ENCODE measurements around the gene NUBP2.

The NUBP2 gene

DNA sequence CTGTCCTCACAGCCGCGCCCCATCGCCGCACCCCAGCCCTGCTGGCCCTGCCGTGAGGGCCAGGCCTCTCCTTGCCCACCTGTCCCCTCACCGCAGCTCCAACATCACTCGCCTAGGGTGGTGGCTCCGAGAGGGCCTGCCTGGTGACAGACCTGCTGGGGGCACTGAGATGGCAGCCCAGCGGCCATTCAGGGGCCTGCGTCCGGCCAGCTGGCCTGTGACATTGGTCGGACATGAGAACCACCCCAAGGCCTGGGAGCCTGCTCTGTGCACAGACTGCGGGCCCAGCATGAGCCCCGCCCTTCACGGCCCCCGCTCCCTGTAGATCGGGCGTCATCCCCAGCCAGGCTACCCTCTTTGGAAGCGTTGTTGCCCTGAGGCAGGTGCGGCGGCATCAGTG is 23.2 kb upstream of the NUBP2 start:
- DNase-seq: no peak

DNA sequence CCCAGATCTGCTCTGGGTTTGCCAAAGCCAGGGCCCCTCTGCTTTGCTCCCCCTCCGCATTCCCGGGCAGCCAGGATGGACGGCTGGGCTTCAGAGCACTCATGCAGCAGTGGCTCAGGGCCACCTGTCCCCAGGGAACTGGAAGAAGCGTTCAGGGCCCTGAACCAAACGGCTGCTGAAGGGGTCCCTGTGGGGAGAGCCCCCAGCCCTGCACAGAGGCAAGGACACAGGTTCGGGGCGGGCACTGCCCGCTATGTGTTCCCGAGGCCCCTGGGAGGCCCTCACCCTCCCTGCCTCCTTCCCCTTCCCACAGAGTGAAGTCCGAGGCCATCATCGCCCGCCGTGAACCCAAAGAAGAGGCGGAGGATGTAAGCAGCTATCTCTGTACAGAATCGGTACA is 21.8 kb upstream of the NUBP2 start:
- no peak for DNase-seq

DNA sequence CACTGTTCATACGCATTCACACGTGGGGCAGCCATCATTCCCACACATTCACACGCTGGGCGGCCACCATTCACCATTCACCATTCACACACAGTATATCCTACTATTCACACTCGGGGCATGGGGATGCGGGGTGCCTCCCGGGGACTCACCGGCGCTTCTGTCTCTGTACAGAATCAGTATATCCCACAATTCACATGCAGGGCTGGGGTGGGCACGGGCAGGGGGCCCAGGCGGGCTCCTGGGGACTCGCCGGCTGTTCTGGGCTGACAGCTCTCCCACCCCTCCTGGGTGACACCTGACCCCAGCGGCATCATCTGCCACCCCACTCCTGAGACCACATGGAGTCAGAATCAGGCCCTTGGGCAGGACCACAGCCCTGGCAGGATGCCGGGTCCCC is 21.0 kb upstream of the NUBP2 start:
- DNase-seq: no peak

DNA sequence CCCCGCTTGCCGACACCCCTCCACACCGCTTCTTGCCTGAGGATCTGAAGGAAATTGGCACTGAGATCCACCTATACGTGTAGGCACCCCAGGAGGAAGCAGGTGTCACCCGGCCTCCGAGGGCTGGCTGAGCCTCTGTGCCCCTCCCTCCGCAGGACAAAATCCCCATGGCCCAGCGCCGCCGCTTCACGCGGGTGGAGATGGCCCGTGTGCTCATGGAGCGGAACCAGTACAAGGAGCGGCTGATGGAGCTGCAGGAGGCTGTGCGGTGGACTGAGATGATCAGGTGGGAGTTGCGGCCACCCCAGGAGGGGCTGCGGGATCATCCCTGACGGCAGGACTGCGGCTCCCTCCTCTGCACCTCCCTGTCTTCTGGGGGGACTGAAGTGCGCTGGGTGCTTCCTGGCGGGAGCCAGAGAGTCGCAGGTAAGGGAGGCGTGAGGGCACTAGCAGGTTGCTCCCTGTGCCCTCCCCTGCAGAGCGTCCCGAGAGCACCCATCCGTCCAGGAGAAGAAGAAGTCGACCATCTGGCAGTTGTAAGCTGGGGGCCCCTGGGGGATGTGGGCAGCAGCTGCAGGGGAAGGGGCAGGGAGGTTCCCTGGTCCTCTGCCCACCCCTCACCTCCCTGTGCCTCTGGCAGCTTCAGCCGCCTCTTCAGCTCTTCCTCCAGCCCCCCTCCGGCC is 20.4 kb upstream of the NUBP2 start:
- DNase-seq: no peak

DNA sequence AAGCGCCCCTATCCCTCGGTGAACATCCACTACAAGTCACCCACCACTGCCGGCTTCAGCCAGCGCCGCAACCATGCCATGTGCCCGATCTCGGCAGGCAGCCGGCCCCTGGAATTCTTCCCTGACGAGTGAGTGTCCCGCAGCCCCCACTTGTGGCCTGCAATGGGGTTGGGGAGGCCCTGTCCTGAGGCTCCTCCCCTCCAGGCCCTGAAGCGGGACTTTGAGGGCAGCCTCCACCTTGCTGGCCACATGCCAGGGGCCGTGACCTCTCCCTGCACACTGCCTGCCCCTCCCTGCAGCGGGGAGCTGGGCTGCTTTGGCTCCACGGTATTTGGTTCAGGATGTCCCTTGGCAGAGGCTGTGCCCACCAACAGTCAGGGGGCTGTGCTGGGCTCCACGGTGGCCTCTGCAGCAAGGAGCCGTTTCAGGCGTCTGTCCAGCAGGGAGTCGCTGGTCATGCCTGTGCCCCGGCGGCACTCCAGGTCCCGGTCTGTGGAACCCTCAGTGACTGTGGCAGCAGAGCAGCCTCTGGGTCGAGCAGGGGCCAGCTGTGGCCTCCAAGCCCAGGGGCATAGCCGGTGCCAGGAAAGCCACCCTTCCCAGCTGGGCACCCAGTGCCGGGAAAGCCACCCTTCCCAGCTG is 19.8 kb upstream of the NUBP2 start:
- DNase-seq: no peak

DNA sequence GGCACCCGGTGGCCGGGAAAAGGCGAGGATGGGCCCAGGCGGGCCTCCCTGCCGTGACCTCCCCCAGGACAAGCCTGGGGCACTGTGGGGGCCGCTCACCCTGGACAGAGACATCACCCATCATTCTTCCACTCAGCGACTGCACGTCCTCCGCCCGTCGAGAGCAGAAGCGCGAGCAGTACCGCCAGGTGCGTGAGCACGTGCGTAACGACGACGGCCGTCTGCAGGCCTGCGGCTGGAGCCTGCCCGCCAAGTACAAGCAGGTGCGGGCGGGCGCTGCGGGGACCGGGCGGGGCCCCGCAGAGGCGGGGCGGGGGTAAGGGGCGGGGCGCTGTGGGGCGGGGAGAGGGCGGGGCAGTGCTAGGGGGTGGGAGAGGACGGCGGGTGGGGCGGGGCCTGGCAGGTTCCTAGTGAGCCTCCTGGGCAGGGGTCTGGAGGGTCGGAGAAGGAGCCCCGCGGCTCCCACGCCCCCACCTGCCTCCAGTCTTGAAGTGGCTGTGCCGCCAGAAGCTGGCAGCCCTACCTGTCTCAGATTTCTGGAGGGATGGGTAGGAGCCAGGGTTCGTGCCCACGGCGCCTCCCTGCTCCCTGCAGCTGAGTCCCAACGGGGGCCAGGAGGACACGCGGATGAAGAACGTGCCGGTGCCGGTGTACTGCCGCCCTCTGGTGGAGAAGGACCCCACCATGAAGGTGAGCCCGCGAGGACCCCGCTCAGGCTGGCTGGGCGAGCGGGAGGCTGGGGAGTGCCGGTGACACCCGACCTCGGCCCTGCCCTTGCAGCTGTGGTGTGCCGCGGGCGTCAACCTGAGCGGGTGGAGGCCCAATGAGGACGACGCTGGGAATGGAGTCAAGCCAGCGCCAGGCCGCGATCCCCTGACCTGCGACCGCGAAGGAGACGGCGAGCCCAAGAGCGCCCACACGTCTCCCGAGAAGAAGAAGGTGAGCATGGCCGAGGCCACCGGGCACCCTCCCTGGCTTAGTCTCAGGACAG is 18.9 kb upstream of the NUBP2 start:
- DNase-seq: no peak

DNA sequence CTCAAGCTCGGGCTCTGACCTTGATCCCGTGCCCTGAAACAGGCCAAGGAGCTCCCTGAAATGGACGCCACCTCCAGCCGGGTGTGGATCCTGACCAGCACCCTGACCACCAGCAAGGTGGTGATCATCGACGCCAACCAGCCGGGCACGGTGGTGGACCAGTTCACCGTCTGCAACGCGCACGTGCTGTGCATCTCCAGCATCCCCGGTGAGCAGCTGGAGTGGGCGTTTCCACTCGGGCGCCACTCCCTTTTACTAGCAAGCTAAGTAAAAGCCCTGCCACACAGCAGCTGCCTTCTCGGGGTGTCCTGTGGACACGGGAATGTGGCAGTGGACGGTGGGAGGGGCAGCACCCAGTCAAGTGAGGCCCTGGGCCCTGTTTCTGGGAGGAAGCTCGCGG is 17.8 kb upstream of the NUBP2 start:
- no peak for DNase-seq

DNA sequence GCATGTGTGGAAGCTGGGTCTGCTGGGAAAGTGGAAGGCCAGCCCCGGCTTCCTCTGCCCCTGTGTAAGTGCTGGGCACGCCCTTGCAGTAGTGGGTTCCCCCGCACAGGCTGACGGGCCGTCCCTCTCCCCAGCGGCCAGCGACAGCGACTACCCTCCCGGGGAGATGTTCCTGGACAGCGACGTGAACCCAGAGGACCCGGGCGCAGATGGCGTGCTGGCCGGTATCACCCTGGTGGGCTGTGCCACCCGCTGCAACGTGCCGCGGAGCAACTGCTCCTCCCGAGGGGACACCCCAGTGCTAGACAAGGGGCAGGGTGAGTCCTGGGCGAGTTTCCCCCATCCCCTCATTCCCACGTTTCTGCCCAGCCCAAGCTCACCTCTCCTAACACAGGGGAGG is 16.9 kb upstream of the NUBP2 start:
- no peak for DNase-seq

DNA sequence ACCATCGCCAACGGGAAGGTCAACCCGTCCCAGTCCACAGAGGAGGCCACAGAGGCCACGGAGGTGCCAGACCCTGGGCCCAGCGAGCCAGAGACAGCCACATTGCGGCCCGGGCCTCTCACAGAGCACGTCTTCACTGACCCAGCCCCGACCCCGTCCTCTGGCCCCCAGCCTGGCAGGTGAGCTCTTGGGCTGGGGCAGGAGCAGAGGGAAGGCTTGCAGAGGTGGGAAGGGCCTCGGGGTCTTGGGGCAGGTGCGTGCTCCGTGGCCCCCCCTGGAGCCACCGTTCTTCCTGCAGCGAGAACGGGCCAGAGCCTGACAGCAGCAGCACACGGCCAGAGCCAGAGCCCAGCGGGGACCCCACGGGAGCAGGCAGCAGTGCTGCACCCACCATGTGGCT is 16.5 kb upstream of the NUBP2 start:
- DNase-seq: no peak

DNA sequence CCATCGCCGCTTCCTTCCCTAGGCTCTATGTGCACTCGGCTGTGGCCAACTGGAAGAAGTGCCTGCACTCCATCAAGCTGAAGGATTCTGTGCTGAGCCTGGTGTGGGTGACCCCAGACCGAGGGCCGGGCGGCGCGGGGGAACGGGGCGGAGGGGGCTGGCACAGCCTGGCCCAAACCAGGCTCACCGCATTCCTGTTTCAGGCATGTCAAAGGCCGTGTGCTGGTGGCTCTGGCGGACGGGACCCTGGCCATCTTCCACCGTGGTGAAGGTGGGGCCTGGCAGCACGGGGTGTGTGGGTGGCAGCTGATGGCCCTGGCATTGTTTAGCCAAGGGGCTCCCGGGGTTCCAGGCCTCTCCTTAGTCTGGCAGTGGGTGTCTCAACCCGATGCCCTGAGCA is 16.1 kb upstream of the NUBP2 start:
- no peak for DNase-seq

DNA sequence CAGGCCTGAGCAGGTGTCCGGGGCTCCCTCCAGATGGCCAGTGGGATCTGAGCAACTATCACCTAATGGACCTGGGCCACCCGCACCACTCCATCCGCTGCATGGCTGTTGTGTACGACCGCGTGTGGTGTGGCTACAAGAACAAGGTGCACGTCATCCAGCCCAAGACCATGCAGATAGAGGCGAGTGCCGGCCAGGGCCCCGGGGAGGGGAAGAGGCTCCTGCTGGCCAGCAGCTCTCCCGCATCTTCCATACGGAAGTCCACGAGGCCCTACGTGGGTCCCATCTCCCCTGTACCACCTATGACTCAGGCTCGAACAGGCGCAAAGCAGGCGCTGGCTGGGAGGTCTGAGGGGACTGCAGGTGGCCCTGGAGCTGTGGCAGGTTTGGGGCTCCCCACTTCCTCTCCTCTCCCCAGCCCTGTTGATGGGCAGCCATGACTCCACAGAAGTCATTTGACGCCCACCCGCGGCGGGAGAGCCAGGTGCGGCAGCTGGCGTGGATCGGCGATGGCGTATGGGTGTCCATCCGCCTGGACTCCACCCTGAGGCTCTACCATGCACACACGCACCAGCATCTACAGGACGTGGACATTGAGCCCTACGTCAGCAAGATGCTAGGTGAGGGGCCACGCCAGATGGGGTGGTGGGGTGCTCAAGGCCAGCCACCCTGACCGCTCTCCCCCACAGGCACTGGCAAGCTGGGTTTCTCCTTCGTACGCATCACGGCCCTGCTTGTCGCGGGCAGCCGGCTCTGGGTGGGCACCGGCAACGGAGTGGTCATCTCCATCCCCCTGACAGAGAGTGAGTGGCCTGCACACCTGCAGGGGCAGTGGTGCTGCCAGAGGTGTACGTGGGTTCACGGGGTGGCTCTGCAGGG is 15.4 kb upstream of the NUBP2 start:
- DNase-seq: no peak

DNA sequence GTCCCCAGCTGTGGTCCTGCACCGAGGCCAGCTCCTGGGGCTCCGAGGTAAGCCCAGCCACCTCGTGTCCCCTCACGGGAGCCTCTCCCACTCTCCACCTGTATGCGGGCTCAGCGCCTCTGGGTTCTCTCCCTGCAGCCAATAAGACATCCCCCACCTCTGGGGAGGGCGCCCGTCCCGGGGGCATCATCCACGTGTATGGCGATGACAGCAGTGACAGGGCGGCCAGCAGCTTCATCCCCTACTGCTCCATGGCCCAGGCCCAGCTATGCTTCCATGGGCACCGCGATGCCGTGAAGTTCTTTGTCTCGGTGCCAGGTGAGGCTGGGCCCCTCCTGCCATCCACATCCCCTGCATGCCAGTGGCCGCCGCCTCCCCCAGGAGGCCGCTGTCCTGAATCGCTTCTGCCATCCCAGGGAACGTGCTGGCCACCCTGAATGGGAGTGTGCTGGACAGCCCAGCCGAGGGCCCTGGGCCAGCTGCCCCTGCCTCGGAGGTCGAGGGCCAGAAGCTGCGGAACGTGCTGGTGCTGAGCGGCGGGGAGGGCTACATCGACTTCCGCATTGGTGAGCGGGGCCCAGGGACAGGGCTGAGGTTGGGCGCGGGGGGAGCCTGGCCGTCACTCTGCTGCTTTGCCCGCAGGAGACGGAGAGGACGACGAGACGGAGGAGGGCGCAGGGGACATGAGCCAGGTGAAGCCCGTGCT is 14.5 kb upstream of the NUBP2 start:
- no peak for DNase-seq

DNA sequence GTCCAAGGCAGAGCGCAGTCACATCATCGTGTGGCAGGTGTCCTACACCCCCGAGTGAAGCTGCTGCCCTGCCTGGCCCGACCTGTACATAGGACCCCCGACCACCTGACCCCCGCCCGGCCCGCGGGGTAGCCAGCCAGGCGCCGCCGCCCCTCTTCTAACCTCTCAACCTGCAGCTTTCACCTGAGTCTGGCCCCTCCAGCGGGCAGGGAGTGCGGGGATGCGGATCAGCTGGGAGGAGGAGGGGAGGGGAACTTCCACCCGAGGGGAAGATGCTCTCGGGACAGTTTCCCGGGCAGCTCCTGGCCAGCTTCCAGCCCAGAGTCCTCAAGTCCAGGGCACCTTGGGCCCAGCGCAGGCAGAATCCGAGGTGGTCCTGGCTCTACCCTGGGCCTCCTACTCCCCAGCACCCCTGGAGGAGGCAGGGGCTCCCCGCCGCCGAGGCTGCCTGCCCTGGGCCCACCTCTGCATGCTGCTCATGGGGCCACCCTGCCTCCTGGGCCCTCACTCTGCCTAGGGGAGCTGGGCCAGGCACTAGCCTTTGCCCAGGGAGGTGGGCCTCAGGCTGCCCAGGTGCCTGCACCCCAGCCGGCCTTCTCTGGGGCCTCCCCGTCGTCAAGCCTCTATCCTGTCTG is 13.9 kb upstream of the NUBP2 start:
- no peak for DNase-seq

DNA sequence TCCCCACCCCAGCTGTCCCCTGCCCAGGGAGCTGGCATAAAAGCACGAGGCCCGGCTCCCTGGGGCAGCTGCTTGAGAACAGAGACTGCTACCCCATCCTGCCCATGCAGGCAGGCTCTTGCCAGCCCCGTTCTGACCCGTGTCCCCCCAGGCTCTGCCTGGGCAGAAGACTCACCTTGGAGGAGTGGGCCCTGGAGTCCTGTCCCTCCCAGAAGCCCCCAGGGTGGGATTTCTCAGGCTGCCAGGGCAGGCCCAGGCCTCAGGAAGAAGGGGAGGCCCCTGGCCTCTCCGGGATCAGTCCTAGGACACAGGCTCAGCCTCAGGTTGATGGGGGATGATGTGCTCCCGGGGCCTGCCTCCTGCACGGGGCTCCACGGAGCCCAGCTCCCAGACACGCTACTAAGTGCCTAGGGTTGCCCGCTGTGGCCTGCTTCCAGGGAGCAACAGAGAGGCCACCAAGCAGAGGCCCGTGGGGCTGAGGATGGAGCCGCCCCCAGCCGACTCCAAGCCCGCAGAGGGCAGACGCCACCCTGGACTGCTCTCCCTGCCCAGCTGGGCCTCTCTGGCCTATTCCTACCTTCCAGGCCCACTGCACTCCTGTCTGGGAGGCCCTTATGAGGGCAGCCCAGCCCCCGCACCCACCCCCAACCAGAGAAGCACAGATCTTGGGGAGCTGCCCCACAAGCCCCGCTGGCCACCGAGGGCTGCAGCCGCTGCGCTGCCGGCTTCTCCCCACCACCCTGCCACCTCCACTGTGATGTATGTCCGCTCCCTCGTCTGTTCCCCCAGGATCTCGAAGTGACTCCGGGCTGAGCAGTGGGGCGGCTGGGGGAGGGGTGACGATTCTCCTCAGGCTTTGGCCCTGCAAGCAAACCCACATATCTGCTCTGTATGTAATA is 13.1 kb upstream of the NUBP2 start:
- DNase-seq: no peak

DNA sequence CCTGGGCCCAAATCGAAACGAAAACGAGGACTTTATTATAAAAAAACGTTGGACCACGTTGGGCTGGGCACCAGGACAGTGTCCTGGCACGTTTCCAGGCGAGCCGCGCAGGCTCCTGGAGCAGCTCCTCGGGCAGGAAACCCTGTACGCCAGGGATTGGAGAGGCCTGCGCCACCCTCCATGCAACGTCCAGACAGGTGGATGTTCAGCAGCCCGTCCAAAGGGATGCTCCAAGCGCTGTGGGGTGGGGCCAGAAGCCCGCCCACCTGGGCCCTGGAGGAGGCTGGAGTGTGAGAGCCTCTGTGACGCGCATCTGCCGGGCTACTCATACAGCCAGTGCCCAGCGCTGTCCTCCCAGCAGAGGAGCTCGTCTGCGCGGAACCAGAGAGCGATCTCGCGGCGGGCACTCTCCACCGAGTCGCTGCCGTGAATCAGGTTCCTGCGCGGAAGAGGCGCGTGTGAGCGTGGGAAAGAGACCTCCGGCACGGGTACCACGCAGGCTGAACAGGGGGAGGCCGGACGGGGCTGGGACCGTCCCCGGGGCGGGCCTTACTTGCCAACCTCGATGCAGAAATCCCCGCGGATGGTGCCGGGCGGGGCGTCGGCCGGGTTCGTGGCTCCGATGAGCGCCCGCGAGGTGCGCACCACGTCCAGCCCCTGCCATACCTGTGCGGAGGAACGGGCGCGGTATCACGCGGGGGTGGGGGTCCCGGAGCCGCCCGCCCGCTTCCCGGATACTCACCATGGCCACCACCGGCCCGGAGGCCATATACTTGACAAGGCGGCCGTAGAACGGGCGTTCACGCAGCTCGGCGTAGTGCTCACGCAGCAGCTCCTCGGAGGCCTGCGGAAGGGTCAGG is 12.2 kb upstream of the NUBP2 start:
- DNase-seq: peak; percentile 64

DNA sequence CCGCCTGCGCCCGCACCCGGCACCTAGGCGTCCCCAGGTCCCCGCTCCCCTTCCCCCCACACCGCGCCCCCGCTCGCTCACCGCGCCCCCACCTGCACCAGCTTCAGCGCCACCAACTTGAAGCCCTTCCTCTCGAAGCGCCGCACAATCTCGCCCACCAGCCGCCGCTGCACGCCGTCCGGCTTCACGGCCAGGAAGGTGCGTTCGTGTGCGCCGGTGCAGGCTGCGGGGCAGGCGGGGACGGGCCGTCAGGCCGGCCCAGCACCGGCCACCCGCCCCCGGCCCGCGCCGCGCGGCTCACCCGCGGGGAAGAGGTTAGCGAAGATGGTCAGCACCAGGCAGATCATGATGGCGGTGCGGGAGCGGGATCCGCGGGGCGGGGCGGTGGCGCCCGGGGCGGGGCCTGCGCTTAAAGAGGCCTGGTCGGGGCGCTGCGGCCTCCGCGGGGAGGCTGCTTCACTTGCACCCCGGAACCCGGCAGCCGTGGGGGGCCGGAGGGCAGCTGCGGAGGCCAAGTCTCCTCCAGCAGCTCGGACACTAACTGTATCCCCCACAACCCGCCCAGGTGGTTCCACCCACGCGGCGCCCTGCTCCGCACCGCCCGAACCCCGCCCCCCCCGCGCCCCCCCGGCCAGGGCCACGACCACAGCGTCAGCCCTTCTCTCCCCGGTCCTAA is 11.4 kb upstream of the NUBP2 start, which contains the start of gene NME3:
NME3 (minus strand) TSS at position 356 of the 676 bp plus-strand sequence; CDS start at position 347, 9 bp downstream.
- DNase-seq: peak; percentile 77

DNA sequence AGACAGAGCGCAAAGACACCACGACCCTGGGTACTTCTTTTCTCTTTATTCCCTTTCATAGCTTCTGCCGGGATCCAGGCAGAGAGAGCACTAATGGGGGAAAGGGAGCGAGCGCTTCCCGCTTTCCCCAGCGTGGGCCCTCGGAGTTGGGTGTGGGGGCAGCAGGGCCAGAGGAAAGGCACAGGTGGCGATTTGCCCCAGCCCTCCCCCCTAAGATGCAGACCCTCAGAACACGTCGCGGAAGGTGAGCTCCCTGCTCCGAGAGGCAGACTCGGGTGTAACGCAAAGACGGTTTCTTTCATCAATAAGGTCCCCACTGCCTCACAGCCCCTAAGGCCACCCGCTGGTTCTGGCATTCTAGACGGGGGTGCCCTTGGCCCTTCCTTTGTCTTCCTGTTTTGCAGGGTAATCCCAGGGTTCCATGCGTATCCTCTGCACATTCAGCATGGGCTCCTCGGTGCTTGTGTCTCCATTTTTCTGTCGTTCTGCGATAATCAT is 10.8 kb upstream of the NUBP2 start:
- DNase-seq: no peak

DNA sequence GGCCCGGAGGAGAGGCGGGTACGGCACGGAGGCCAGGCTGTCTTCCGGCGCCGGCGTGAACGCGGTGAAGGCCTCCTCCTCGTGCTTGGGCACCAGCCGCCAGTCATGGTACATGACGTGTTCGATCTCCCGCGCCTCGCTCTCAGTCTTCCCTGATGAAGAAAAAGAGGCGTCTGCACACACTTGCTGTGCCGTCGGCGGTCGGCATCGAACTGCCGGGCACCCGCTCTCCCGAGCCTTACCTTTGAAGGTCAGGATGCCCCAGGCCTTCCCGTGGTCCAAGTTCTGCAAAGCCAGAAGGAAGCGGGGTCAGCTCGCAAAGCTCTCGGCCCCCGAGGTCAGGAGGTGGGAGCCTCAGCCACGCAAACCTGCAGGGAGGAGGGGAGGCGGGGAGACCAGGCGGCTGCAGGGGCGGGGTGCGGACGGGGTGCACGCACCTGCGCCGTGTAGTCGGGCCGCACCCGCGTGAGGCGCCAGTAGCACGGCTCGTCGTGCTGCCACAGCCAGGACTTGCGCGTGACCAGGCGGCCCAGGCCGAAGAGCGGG is 10.3 kb upstream of the NUBP2 start, which contains the start of gene EME2:
EME2 (plus strand) TSS at position 449 of the 546 bp plus-strand sequence. CDS start 418 bp downstream, outside the sequence.
- DNase-seq: peak; percentile 34

Measured in CD4-positive, alpha-beta T cell treated with Interleukin-12 subunit alpha and Interleukin-12 subunit beta, for 1 hour (primary cell).